ENCODE data around the gene CEMIP2.

DNA sequence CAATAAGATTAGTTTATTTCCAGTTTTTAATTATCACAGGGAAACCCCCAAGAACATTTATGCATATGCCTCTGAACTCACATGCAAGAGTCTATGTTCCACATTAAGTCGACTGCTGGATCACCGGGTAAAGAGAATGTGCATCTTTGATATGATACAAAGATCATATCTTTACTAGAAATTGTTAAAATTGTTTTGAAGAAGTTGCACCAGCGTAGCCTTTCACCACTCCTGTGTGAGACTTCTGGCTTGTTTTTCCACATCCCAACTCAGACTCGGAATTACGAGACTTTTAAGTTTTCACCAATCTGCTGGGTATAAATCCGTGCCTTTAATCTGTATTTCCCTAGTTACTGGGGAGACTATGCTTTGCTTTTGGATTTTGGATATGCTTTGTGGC lies 113.2 kb downstream of the CEMIP2 start:
- TF ChIP-seq, protein P1, sequence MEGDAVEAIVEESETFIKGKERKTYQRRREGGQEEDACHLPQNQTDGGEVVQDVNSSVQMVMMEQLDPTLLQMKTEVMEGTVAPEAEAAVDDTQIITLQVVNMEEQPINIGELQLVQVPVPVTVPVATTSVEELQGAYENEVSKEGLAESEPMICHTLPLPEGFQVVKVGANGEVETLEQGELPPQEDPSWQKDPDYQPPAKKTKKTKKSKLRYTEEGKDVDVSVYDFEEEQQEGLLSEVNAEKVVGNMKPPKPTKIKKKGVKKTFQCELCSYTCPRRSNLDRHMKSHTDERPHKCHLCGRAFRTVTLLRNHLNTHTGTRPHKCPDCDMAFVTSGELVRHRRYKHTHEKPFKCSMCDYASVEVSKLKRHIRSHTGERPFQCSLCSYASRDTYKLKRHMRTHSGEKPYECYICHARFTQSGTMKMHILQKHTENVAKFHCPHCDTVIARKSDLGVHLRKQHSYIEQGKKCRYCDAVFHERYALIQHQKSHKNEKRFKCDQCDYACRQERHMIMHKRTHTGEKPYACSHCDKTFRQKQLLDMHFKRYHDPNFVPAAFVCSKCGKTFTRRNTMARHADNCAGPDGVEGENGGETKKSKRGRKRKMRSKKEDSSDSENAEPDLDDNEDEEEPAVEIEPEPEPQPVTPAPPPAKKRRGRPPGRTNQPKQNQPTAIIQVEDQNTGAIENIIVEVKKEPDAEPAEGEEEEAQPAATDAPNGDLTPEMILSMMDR (IDR thresholded peaks at IDR 0.05): no peak
- no peak for TF ChIP-seq POLR2A (IDR thresholded peaks at IDR 0.05)
- no peak for TF ChIP-seq POLR2AphosphoS5 (IDR thresholded peaks at IDR 0.05)
- no peak for TF ChIP-seq EP300 (IDR thresholded peaks at IDR 0.05)
